Measurements from ENCODE around the gene ANKRD28. TPM values are rescaled to one million over a fixed set of nuclear protein-coding genes. Genes with fewer than 3 reads are reported as not detected.

Gene ANKRD28
- total RNA-seq, 1 experiment from 2014 or later = 47.5 TPM

DNA sequence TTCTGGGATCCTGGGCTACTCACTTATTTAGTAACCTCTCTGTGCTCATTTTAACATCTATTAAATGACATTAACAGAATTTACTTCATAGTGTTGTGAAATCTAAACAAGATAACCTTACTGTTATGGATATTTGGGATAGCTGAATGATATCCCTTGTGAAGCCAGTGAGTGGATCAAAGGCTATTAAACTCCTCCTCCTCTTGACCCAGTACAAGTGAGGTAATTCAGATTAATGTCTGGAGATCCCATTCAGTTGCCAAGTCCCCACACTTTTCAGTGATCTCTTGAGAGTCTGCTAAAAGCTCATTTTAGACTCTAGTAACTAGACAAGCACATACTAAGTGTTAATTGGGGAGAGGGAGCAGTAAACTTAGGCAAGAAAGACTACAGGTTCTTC is 2.5 kb upstream of the ANKRD28 start:
- POLR2A ChIA-PET = interaction anchor here (1.2 kb wide), 1 partner anchor 12 kb away, joined by 3 read pairs; no protein-coding TSS in a partner anchor
- no peak overlapping the region for H3K4me2 ChIP-seq (ENCODE audit: low read length)

More for the DNA sequence above, 2.5 kb upstream of the ANKRD28 start:
- H3K9ac ChIP-seq (ENCODE audit: low read length) = no peak overlapping the region
- H3K27me3 ChIP-seq (ENCODE audit: insufficient read depth, low read length) = no peaks in the 10 kb centered on the region
- peaks cover 45 to 56% of the 10 kb centered on the region in 2 experiments for H3K4me1 ChIP-seq (ENCODE audit: control insufficient read depth in 1 of 2, insufficient read depth in 2 of 2, low read length in 2 of 2)
- TF ChIP-seq, protein P1, sequence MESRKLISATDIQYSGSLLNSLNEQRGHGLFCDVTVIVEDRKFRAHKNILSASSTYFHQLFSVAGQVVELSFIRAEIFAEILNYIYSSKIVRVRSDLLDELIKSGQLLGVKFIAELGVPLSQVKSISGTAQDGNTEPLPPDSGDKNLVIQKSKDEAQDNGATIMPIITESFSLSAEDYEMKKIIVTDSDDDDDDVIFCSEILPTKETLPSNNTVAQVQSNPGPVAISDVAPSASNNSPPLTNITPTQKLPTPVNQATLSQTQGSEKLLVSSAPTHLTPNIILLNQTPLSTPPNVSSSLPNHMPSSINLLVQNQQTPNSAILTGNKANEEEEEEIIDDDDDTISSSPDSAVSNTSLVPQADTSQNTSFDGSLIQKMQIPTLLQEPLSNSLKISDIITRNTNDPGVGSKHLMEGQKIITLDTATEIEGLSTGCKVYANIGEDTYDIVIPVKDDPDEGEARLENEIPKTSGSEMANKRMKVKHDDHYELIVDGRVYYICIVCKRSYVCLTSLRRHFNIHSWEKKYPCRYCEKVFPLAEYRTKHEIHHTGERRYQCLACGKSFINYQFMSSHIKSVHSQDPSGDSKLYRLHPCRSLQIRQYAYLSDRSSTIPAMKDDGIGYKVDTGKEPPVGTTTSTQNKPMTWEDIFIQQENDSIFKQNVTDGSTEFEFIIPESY (IDR thresholded peaks at IDR 0.05; ENCODE audit: extremely low read depth, insufficient replicate concordance, low read length) = no peak
- no peak for TF ChIP-seq CBX3 (IDR thresholded peaks at IDR 0.05; ENCODE audit: low read depth)
- TF ChIP-seq RAD21 (IDR thresholded peaks at IDR 0.05; ENCODE audit: low read depth) = no peak
- TF ChIP-seq POLR2A (IDR thresholded peaks at IDR 0.05; ENCODE audit: borderline replicate concordance, extremely low read depth, insufficient read depth, insufficient read length) = no peak
- TF ChIP-seq, protein P2, sequence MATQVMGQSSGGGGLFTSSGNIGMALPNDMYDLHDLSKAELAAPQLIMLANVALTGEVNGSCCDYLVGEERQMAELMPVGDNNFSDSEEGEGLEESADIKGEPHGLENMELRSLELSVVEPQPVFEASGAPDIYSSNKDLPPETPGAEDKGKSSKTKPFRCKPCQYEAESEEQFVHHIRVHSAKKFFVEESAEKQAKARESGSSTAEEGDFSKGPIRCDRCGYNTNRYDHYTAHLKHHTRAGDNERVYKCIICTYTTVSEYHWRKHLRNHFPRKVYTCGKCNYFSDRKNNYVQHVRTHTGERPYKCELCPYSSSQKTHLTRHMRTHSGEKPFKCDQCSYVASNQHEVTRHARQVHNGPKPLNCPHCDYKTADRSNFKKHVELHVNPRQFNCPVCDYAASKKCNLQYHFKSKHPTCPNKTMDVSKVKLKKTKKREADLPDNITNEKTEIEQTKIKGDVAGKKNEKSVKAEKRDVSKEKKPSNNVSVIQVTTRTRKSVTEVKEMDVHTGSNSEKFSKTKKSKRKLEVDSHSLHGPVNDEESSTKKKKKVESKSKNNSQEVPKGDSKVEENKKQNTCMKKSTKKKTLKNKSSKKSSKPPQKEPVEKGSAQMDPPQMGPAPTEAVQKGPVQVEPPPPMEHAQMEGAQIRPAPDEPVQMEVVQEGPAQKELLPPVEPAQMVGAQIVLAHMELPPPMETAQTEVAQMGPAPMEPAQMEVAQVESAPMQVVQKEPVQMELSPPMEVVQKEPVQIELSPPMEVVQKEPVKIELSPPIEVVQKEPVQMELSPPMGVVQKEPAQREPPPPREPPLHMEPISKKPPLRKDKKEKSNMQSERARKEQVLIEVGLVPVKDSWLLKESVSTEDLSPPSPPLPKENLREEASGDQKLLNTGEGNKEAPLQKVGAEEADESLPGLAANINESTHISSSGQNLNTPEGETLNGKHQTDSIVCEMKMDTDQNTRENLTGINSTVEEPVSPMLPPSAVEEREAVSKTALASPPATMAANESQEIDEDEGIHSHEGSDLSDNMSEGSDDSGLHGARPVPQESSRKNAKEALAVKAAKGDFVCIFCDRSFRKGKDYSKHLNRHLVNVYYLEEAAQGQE (IDR thresholded peaks at IDR 0.05; ENCODE audit: low read depth) = no peak
- TF ChIP-seq CEBPB (IDR thresholded peaks at IDR 0.05; ENCODE audit: low read depth) = no peak
- no peak for TF ChIP-seq JUND (IDR thresholded peaks at IDR 0.05)
- H3K4me3 ChIP-seq (replicated peaks in 1 of 2; ENCODE audit: low read depth in 1 of 2, low read length in 2 of 2) = no peak overlapping the region
- ATAC-seq = no peak
- H4K20me1 ChIP-seq (ENCODE audit: insufficient read depth) = no peaks in the 10 kb centered on the region
- RAD21 ChIA-PET (ENCODE audit: low non-redundant PET in 1 of 2, low total read pairs in 2 of 2, uncharacterized antibody in 2 of 2, unreplicated experiment in 2 of 2) = interaction anchor here in 1 of 2 experiments (0.7 kb wide), 1 partner anchor 1029 kb away, joined by 3 read pairs; no protein-coding TSS in a partner anchor
- H3K79me2 ChIP-seq (ENCODE audit: insufficient read depth, low read length) = peaks cover 89% of the 10 kb centered on the region
- H3K36me3 ChIP-seq (ENCODE audit: control insufficient read depth in 1 of 2, insufficient read depth in 2 of 2, low read length in 2 of 2) = no peaks in the 10 kb centered on the region
- no peak overlapping the region for H2AFZ ChIP-seq (ENCODE audit: low read depth, low read length, poor library complexity, severe bottlenecking)
- no peaks in the 10 kb centered on the region for H3K9me3 ChIP-seq (ENCODE audit: control insufficient read depth in 1 of 2, insufficient read depth in 1 of 2, low read depth in 1 of 2, low read length in 2 of 2)
- no peak overlapping the region for H3K27ac ChIP-seq (ENCODE audit: low read depth, low read length)
- CTCF ChIA-PET = no interaction called here
- no TSS peak for BruUV-seq (replicated peaks)
- DNase-seq (ENCODE audit: low read depth, low spot score) = no peak
- no peaks in the 10 kb centered on the region for H3K9me2 ChIP-seq (ENCODE audit: insufficient read depth)
- intact Hi-C loops (cut with micrococcal nuclease) = no loop called here
